SHP77 treated with DMSO at 0.1 percent for 48 hours (cell line): ENCODE data around the gene DEPP1.

Experiments used
- DNase-seq: peaks from one replicate; lab custom pipeline; 2025; lab: John Stamatoyannopoulos, UW

Gene DEPP1

GRCh38 chr10:44933451-44934321 lies 44.9 kb downstream of the DEPP1 start:
- DNase-seq = no peak

- no peak for DNase-seq
Observed at GRCh38 chr10:44932517-44933450, 45.8 kb downstream of the DEPP1 start.

GRCh38 chr10:44931621-44932516 lies 46.7 kb downstream of the DEPP1 start:
- DNase-seq = no peak

GRCh38 chr10:44930904-44931620 lies 47.5 kb downstream of the DEPP1 start:
- no peak for DNase-seq

- no peak for DNase-seq
Observed at GRCh38 chr10:44929356-44930255, 49.0 kb downstream of the DEPP1 start.

- DNase-seq = no peak
Observed at GRCh38 chr10:44928462-44928861, 50.1 kb downstream of the DEPP1 start.

- no peak for DNase-seq
Observed at GRCh38 chr10:44927352-44927751, 51.3 kb downstream of the DEPP1 start.

GRCh38 chr10:44926751-44927351 lies 51.8 kb downstream of the DEPP1 start:
- DNase-seq = no peak
